GM12878 (cell line): Measurements from ENCODE around the gene CBX8. TPM values are rescaled to one million over a fixed set of nuclear protein-coding genes. Genes with fewer than 3 reads are reported as not detected.

Experiments used
- ATAC-seq: fragments of 200-7000 bp; cut with Tn5 transposase; 3 replicates; pipeline ENCODE4 v1.9.1; 2020; ENCODE audit warnings: mild to moderate bottlenecking, moderate library complexity
- BruUV-seq: library from RNA; stranded (reverse); fragments of 400-500 nt; replicated peaks from 2 replicates; lab custom pipeline; 2021; lab: Mats Ljungman, UMichigan
- CTCF ChIA-PET: fragments of 300-600 bp; sonication (Branson Sonifier 250); formaldehyde crosslinking; extraction: SDS; loops from one replicate; lab custom pipeline; 2021; ENCODE audit warnings: inconsistent platforms; lab: Yijun Ruan, JAX
- POLR2A ChIA-PET: fragments of 350-600 bp; formaldehyde crosslinking; extraction: SDS; loops from one replicate; lab custom pipeline; 2021; ENCODE audit warnings: inconsistent platforms; lab: Charles Lee
- RAD21 ChIA-PET: fragments of 300-600 bp; sonication (Branson Sonifier 250); formaldehyde crosslinking; loops from one replicate; lab custom pipeline; 2023; ENCODE audit warnings: antibody characterized with exemption; ENCODE audit not compliant: unreplicated experiment; lab: Charles Lee
- SMC1A ChIA-PET: fragments of 300-600 bp; sonication (Branson Sonifier 250); formaldehyde crosslinking; loops from one replicate; lab custom pipeline; 2023; ENCODE audit not compliant: unreplicated experiment, uncharacterized antibody; lab: Charles Lee
- DNase-seq: peaks from one replicate; pipeline ENCODE4 v3.0.0-alpha.2; 2011; ENCODE audit warnings: low read depth, low spot score
- FAIRE-seq: peaks from 3 replicates; lab custom pipeline; 2011; peaks lifted over from hg19 to GRCh38; lab: Jason Lieb, UNC
- H2AFZ ChIP-seq: 2 replicates; pipeline ENCODE4 v1.6.0; 2011; ENCODE audit warnings: low read depth, low read length, control low read depth; ENCODE audit not compliant: control insufficient read depth
- H3K27ac ChIP-seq: 2 replicates; pipeline ENCODE4 v1.5.1; 2011; ENCODE audit warnings: control low read depth; ENCODE audit not compliant: control insufficient read depth, insufficient read depth
- H3K27me3 ChIP-seq, 2 experiments: replicated peaks in 1 of 2; 2 replicates each; pipeline versions ENCODE4 v1.6.0 to v1.6.1; 2011; ENCODE audit warnings: low read length in 1 of 2; ENCODE audit not compliant: control insufficient read depth in 2 of 2, insufficient read depth in 2 of 2
- H3K36me3 ChIP-seq, 2 experiments: 2 replicates each; pipeline ENCODE4 v1.5.1; 2011; ENCODE audit warnings: low read length in 1 of 2; ENCODE audit not compliant: control insufficient read depth in 2 of 2, insufficient read depth in 2 of 2
- H3K4me1 ChIP-seq: 2 replicates; pipeline ENCODE4 v1.6.1; 2011; ENCODE audit warnings: mild to moderate bottlenecking, low read length, moderate library complexity, mixed read lengths; ENCODE audit not compliant: control insufficient read depth, insufficient read depth
- H3K4me2 ChIP-seq: 2 replicates; pipeline ENCODE4 v1.6.0; 2011; ENCODE audit warnings: control low read depth; ENCODE audit not compliant: control insufficient read depth, insufficient read depth
- H3K4me3 ChIP-seq: fragments of 200-600 bp; sonication (generic); 2 replicates; pipeline ENCODE4 v1.5.1; 2016
- H3K79me2 ChIP-seq: 2 replicates; pipeline ENCODE4 v1.6.0; 2011; ENCODE audit warnings: low read length; ENCODE audit not compliant: control insufficient read depth, insufficient read depth
- H3K9ac ChIP-seq: 2 replicates; pipeline ENCODE4 v1.8.0; 2011; ENCODE audit warnings: low read length, control low read depth, mixed read lengths; ENCODE audit not compliant: control insufficient read depth, insufficient read depth
- H3K9me3 ChIP-seq: replicated peaks from 3 replicates; pipeline ENCODE4 v1.5.1; 2011; ENCODE audit warnings: mild to moderate bottlenecking, low read length; ENCODE audit not compliant: control insufficient read depth, insufficient read depth
- H4K20me1 ChIP-seq: 2 replicates; pipeline ENCODE4 v1.6.0; 2011; ENCODE audit not compliant: control insufficient read depth, insufficient read depth
- EZH2 ChIP-seq: IDR thresholded peaks from 2 replicates; pipeline ENCODE4 v1.6.1; 2012; ENCODE audit warnings: low read depth, mild to moderate bottlenecking, control low read depth, inconsistent platforms, low read length, borderline replicate concordance; ENCODE audit not compliant: control insufficient read depth
- FOXK2 ChIP-seq: fragments of 450-650 bp; IDR thresholded peaks from 2 replicates; pipeline ENCODE4 v1.6.1; 2017; ENCODE audit warnings: mild to moderate bottlenecking, moderate library complexity
- NBN ChIP-seq: fragments of 450-650 bp; IDR thresholded peaks from 2 replicates; pipeline ENCODE4 v1.6.1; 2016
- NFIC ChIP-seq: IDR thresholded peaks from 2 replicates; pipeline ENCODE4 v1.6.1; 2012; ENCODE audit warnings: low read depth, mild to moderate bottlenecking, inconsistent platforms, low read length, moderate library complexity
- SPI1 ChIP-seq: IDR thresholded peaks from 2 replicates; pipeline ENCODE4 v1.6.1; 2011; ENCODE audit warnings: low read depth, mild to moderate bottlenecking, low read length, moderate library complexity, borderline replicate concordance; ENCODE audit not compliant: insufficient read depth
- SUZ12 ChIP-seq: fragments of 200-600 bp; sonication (generic); IDR thresholded peaks from one replicate; pipeline ENCODE4 v1.6.1; 2018; ENCODE audit warnings: antibody characterized with exemption, mild to moderate bottlenecking; ENCODE audit not compliant: unreplicated experiment
- WGBS: methylation state at CpG from one replicate; pipeline ENCODE4 v1.1.6; 2016; ENCODE audit warnings: low lambda C conversion rate; ENCODE audit not compliant: insufficient replicate concordance, insufficient coverage; ENCODE audit errors: missing lambda C conversion rate; 5-methylcytosine and 5-hydroxymethylcytosine counted together
- in situ Hi-C: fragments of 300-500 bp; cut with MboI; formaldehyde crosslinking; loops from 9 replicates; pipeline ENCODE4 v1.14.3; 2018; ENCODE audit warnings: mixed read lengths
- intact Hi-C: fragments of 100-400 bp; cut with micrococcal nuclease; formaldehyde crosslinking; loops from one replicate; pipeline ENCODE4 v1.14.2; 2022; ENCODE audit not compliant: unreplicated experiment
- polyA plus RNA-seq, 11 experiments: library from polyadenylated mRNA; depleted of rRNA in 4 of 11; unstranded in 6 of 11; stranded (reverse) in 5 of 11; fragments of >200 nt; fragmentation: Nextera tagmentation in 4 of 11; fragmentation: Illumina TruSeq in 1 of 11; extraction: Ambion mirVana in 4 of 11; extraction: Trizol in 1 of 11; gene quantifications; 1 replicate in 1 of 11; 2 replicates in 10 of 11; pipeline versions ENCODE4 v1.2.1 to v1.2.3, GENCODE V29; 2011 to 2016; ENCODE audit warnings: inconsistent platforms in 2 of 11, missing spikeins in 2 of 11, low read depth in 1 of 11
- total RNA-seq, 4 experiments: library from RNA; depleted of rRNA in 3 of 4; stranded (reverse); fragments of >200 nt in 3 of 4; fragmentation: Illumina TruSeq in 1 of 4; extraction: Trizol in 1 of 4; gene quantifications; 2 replicates each; pipeline versions ENCODE4 v1.2.1 to v1.2.3, GENCODE V29; 2013 to 2021
- TF ChIP-seq, protein P1 (sequence below): IDR thresholded peaks from 2 replicates; pipeline ENCODE4 v1.6.1; 2012; ENCODE audit warnings: low read length, inconsistent platforms

The CBX8 gene
- total and polyA plus RNA-seq, 10 of the 15 experiments (the other 5 are each of a cell fraction or from before 2014, with no cell fraction given) = 0.03 to 6.7 (median 1.9) TPM

DNA sequence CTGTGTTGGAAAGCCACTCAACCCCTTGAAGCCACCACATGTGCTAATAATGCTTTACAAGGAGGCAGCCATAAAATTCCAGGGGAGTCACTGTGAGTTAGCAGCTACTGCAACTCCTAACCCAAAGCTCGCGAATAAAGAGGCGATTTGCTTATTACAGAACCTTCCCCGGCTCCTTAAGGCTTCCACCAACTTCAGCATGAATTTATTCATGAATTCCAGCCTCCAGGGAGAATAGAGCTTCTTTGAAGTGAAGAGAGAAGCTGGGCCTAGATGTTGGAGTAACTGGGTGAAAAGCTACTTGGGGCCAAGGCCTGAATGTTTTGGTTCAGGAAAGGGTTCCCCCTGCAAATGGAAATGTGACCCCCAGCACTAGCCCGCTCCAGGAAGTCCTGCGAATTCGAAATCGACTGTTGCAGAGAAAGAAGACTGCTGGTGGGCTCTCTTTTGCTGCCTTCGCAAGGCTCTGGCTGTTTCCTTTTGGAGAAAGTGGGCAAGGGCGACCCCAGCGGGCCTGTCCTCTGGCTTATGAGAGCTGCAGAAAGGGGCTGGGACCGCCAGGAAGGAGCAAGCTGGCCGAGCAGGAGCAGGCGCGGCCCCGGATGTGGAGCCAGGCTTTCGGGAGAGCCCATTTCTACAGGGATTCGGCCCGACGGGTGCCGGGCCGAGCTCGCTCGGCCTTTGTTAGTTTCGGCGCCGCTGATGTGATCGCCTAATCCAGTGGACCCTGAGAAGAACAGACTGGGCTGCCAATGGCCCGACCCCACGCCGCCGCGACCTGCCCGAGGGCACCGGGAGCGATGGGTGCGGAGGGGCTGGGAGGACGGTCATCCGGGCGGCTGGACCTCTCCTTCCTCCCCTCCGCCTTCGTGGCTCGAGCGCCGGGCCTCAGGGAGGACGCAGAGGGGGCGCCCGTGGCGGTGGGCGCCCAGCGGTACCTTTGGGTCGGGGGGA lies 7.6 kb downstream of the CBX8 start:
- H3K4me2 ChIP-seq = no peak overlapping the region

DNA sequence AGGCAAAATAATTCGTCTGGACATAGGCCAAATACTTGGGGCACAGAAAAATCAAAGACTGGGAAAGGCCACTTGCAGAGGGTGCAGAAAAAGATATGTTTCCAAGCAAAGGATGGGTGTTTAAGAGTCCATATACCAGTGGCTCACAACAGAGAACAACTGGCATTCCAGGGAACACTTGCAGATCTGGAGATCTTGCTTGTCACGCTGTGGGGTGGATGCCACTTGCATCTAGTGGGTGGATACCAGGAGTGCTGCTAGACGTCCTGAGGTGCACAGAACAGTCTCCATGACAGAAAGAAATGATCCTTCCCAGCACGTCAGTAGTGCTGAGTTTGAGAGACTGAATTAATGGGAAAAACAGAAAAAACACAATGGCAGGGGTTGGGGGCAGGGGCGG lies 8.4 kb downstream of the CBX8 start:
- POLR2A ChIA-PET = no interaction called here
- 22% methylated on average over 5 of the region's 5 CpGs for WGBS
- Histone ChIP-seq H3K36me3 (no peaks in the 10 kb centered on the region), H3K27ac (no peak overlapping the region), H3K27me3 (peaks cover 14 to 16% of the 10 kb centered on the region in 2 experiments; a peak in 3 of 4 replicates), H4K20me1 (no peaks in the 10 kb centered on the region), H3K4me3 (no peak overlapping the region), H3K9ac (no peak overlapping the region), H3K9me3 (no peaks in the 10 kb centered on the region), H3K4me1 (no peaks in the 10 kb centered on the region; the same call in 1 of the 2 replicates), H2AFZ (no peak overlapping the region), H3K79me2 (no peaks in the 10 kb centered on the region), H3K4me2 (no peak overlapping the region)
- in situ Hi-C loops = loop anchor here (5.0 kb wide), 1 partner anchor 184 kb away; no protein-coding TSS in a partner anchor
- BruUV-seq = no TSS peak
- TF ChIP-seq, protein P1, sequence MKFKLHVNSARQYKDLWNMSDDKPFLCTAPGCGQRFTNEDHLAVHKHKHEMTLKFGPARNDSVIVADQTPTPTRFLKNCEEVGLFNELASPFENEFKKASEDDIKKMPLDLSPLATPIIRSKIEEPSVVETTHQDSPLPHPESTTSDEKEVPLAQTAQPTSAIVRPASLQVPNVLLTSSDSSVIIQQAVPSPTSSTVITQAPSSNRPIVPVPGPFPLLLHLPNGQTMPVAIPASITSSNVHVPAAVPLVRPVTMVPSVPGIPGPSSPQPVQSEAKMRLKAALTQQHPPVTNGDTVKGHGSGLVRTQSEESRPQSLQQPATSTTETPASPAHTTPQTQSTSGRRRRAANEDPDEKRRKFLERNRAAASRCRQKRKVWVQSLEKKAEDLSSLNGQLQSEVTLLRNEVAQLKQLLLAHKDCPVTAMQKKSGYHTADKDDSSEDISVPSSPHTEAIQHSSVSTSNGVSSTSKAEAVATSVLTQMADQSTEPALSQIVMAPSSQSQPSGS = no peak
- TF ChIP-seq FOXK2 = no peak
- FAIRE-seq = no peak
- SMC1A ChIA-PET = interaction anchor here (1.0 to 2.6 kb wide), 3 partner anchors 23 to 182 kb away, joined by 3 to 11 read pairs (median 7); no protein-coding TSS in a partner anchor
- ATAC-seq = no peak
- CTCF ChIA-PET = interaction anchor here (0.8 to 2.2 kb wide), 8 partner anchors 20 to 206 kb away, joined by 3 to 21 read pairs (median 4); no protein-coding TSS in a partner anchor
- RAD21 ChIA-PET = interaction anchor here (1.5 kb wide), 1 partner anchor 182 kb away, joined by 8 read pairs; no protein-coding TSS in a partner anchor
- no peak for DNase-seq
- intact Hi-C loops = no loop called here

More for the DNA sequence above, 7.6 kb downstream of the CBX8 start:
- Histone ChIP-seq H3K79me2 (no peaks in the 10 kb centered on the region), H3K9ac (no peak overlapping the region), H3K4me1 (no peaks in the 10 kb centered on the region; the same call in 1 of the 2 replicates), H3K27me3 (peaks cover 14 to 16% of the 10 kb centered on the region in 2 experiments; a peak in 3 of 4 replicates), H3K36me3 (no peaks in the 10 kb centered on the region), H4K20me1 (no peaks in the 10 kb centered on the region), H3K9me3 (no peaks in the 10 kb centered on the region), H3K4me3 (no peak overlapping the region), H3K27ac (no peak overlapping the region), H2AFZ (no peak overlapping the region; the same call in 1 of the 2 replicates)
- CTCF ChIA-PET = interaction anchor here (0.5 to 2.2 kb wide), 11 partner anchors 19 to 239 kb away, joined by 3 to 21 read pairs (median 4); no protein-coding TSS in a partner anchor
- 35% methylated on average over 43 of the region's 52 CpGs for WGBS
- DNase-seq = no peak
- BruUV-seq = no TSS peak
- POLR2A ChIA-PET = no interaction called here
- no peak for TF ChIP-seq SPI1
- peak; percentile 46 for TF ChIP-seq SUZ12
- TF ChIP-seq EZH2 = 0 out of 2 replicates have a peak, but pooled peaks have one; percentile 47
- no peak for TF ChIP-seq NBN
- TF ChIP-seq NFIC = no peak
- no peak for FAIRE-seq
- RAD21 ChIA-PET = interaction anchor here (1.5 kb wide), 1 partner anchor 181 kb away, joined by 8 read pairs; no protein-coding TSS in a partner anchor
- ATAC-seq = peak; percentile 45
- in situ Hi-C loops (loop anchor here (5.0 kb wide), 1 partner anchor 183 kb away; no protein-coding TSS in a partner anchor), intact Hi-C loops (no loop called here)
- SMC1A ChIA-PET = interaction anchor here (0.6 to 2.6 kb wide), 5 partner anchors 22 to 181 kb away, joined by 3 to 11 read pairs (median 4); no protein-coding TSS in a partner anchor
